ENCODE results near the gene CLEC2B.

The CLEC2B gene

GRCh38 chr12:9810671-9811070, 58.5 kb downstream of the CLEC2B start:
- in situ Hi-C loops (cut with HindIII; ENCODE audit: low sequenced_read_pairs): no loop called here

GRCh38 chr12:9809866-9810265, 59.3 kb downstream of the CLEC2B start:
- in situ Hi-C loops (cut with HindIII; ENCODE audit: low sequenced_read_pairs): no loop called here

- in situ Hi-C loops (cut with HindIII; ENCODE audit: low sequenced_read_pairs): no loop called here
These were observed 59.8 kb downstream of the CLEC2B start for GRCh38 chr12:9809338-9809737.

GRCh38 chr12:9808504-9808903, 60.6 kb downstream of the CLEC2B start:
- in situ Hi-C loops (cut with HindIII; ENCODE audit: low sequenced_read_pairs): no loop called here

- in situ Hi-C loops (cut with HindIII; ENCODE audit: low sequenced_read_pairs): no loop called here
These were observed 62.4 kb downstream of the CLEC2B start for GRCh38 chr12:9806714-9807113.

GRCh38 chr12:9805883-9806282, 63.3 kb downstream of the CLEC2B start:
- in situ Hi-C loops (cut with HindIII; ENCODE audit: low sequenced_read_pairs): no loop called here

All from endothelial cell of hepatic sinusoid (primary cell).